BJ (cell line): Measurements from ENCODE around the gene CMTR1. TPM values are rescaled to one million over a fixed set of nuclear protein-coding genes. Genes with fewer than 3 reads are reported as not detected.
A peak's percentile ranks its signal among the peaks of the same experiment; 100 is the strongest.

Experiments used
- CTCF ChIA-PET: fragments of 350-600 bp; formaldehyde crosslinking; extraction: SDS; loops from one replicate; lab custom pipeline; 2021; ENCODE audit warnings: antibody characterized with exemption, inconsistent platforms; lab: Yijun Ruan, JAX
- POLR2A ChIA-PET: fragments of 300-600 bp; sonication (Branson Sonifier 250); formaldehyde crosslinking; extraction: SDS; loops from one replicate; lab custom pipeline; 2021; ENCODE audit warnings: antibody characterized with exemption; lab: Charles Lee
- DNase-seq: peaks from one replicate; pipeline ENCODE4 v3.0.0-alpha.2; 2011; ENCODE audit warnings: low read depth
- H3K27me3 ChIP-seq: 2 replicates; pipeline ENCODE4 v1.6.0; 2011; ENCODE audit warnings: low read length; ENCODE audit not compliant: control insufficient read depth, insufficient read depth
- H3K36me3 ChIP-seq: 2 replicates; pipeline ENCODE4 v1.5.1; 2011; ENCODE audit warnings: low read length; ENCODE audit not compliant: control insufficient read depth, insufficient read depth
- H3K4me3 ChIP-seq: 2 replicates; pipeline ENCODE4 v1.5.1; 2011; ENCODE audit warnings: low read depth, mild to moderate bottlenecking, control low read depth, low read length
- polyA plus RNA-seq: library from polyadenylated mRNA; depleted of rRNA; stranded (reverse); fragments of >200 nt; gene quantifications from 2 replicates; pipeline ENCODE4 v1.2.3, GENCODE V29; 2011
- TF ChIP-seq, protein P1 (sequence below): IDR thresholded peaks from 2 replicates; pipeline ENCODE4 v1.5.1; 2011; ENCODE audit warnings: low read depth, mild to moderate bottlenecking, control low read depth, inconsistent platforms, low read length, moderate library complexity; ENCODE audit not compliant: insufficient read depth

The CMTR1 gene
- polyA plus RNA-seq, 1 experiment: 25.2 TPM

- no peak for DNase-seq
- TF ChIP-seq, protein P1, sequence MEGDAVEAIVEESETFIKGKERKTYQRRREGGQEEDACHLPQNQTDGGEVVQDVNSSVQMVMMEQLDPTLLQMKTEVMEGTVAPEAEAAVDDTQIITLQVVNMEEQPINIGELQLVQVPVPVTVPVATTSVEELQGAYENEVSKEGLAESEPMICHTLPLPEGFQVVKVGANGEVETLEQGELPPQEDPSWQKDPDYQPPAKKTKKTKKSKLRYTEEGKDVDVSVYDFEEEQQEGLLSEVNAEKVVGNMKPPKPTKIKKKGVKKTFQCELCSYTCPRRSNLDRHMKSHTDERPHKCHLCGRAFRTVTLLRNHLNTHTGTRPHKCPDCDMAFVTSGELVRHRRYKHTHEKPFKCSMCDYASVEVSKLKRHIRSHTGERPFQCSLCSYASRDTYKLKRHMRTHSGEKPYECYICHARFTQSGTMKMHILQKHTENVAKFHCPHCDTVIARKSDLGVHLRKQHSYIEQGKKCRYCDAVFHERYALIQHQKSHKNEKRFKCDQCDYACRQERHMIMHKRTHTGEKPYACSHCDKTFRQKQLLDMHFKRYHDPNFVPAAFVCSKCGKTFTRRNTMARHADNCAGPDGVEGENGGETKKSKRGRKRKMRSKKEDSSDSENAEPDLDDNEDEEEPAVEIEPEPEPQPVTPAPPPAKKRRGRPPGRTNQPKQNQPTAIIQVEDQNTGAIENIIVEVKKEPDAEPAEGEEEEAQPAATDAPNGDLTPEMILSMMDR: no peak
- POLR2A ChIA-PET: no interaction called here
- H3K4me3 ChIP-seq: no peak overlapping the region
- no peaks in the 10 kb centered on the region for H3K36me3 ChIP-seq
- CTCF ChIA-PET: no interaction called here
- H3K27me3 ChIP-seq: 0 out of 2 replicates have a peak, but pooled peaks cover 2% of the 10 kb centered on the region
These were observed 6.7 kb upstream of the CMTR1 start for GRCh38 chr6:37426058-37426944.

DNA sequence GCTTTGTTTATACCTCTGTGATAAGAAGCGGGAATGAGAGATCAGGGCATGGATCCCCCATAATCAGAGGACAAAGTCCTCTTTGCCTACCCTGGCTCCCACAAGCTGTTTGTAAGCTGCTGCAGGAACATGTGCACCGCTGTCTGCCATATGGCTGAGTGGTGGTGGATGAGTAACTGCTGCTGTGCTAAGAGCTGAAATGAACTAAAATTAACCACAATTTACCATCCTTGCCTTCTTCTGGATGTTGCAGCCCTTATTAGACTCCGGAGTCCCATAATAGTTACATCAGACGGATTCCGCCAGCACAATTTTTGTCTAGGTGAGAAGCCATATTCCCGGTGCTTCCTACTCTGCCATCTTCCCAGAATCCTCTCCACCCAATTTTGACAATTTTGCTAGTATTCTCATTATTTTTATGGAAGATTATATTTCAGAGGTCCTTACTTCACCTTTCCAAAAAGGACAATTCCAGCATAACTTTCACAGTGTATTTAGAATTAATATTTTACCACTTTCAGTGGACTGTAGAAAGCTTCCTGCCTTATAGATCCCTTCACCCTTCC lies 6.0 kb upstream of the CMTR1 start:
- Histone ChIP-seq H3K4me3 (no peak overlapping the region), H3K36me3 (no peaks in the 10 kb centered on the region), H3K27me3 (0 out of 2 replicates have a peak, but pooled peaks cover 2% of the 10 kb centered on the region)
- ChIA-PET CTCF (interaction anchor here (1.1 kb wide), 1 partner anchor 62 kb away, joined by 3 read pairs; no protein-coding TSS in a partner anchor), POLR2A (interaction anchor here (0.5 kb wide), 1 partner anchor 73 kb away, joined by 5 read pairs; no protein-coding TSS in a partner anchor)
- no peak for DNase-seq
- TF ChIP-seq, protein P1: no peak

- no peak for DNase-seq
- POLR2A ChIA-PET: no interaction called here
- 0 out of 2 replicates have a peak, but pooled peaks cover 2% of the 10 kb centered on the region for H3K27me3 ChIP-seq
- H3K4me3 ChIP-seq: no peak overlapping the region
- TF ChIP-seq, protein P1: no peak
- CTCF ChIA-PET: no interaction called here
- no peaks in the 10 kb centered on the region for H3K36me3 ChIP-seq
These were observed 3.7 kb upstream of the CMTR1 start for GRCh38 chr6:37429352-37429750.

DNA sequence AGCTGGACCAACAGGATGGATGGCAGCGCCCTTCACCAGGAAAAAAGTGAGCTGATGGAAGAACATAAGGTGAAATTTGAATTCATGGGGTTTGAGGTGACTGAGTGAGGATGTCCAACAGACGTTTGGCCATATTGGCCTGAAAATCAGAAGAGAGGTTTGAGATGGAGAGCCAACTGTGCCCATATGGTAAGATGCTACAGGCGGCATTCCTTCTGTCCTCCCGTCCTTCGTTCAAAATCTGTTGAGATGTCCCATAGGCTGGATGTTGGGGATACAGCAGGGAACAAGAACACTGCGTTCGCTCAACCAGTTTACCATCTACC lies 468 bp upstream of the CMTR1 start:
- POLR2A ChIA-PET: interaction anchor here (0.6 kb wide), 1 partner anchor 190 kb away, joined by 3 read pairs; no protein-coding TSS in a partner anchor
- TF ChIP-seq, protein P1: no peak
- DNase-seq: no peak

DNA sequence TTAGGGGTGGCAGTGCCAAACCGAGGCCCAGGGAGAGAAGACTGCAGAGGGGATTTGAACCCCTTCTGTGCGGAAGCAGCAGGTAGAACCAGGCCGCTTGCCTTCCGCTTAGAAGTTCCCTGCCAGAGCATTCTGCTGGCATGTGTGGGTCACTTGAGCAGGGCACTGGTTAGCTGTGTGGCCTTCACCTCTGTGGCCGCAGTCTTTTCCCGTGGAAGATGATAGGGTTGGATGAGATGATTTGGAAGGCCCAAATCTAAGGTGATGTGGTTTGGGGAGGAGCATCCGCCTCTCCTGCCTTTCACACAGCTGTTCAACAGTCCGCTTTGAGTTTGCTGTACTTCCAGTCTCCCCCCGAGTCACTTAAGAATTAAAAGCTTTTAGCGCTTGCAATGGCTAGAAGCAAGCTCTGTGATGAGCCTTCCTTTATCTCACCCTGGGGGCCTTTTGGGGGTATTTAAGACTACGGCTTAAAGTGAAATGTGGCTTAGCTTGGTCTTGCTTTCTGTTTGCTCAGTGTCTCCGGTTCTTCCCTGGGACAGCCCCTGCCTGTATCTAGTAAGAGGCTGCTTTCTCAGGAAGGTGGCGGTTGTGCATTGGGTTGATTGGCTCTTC lies 743 bp downstream of the CMTR1 start:
- peak overlapping the region; percentile 88 for H3K4me3 ChIP-seq
- ChIA-PET POLR2A (interaction anchor here (0.6 kb wide), 1 partner anchor 32 kb away, joined by 3 read pairs; no protein-coding TSS in a partner anchor), CTCF (interaction anchor here (1.1 kb wide), 2 partner anchors 8 to 10 kb away, joined by 3 to 4 read pairs; no protein-coding TSS in a partner anchor)
- peaks cover 5% of the 10 kb centered on the region for H3K36me3 ChIP-seq
- H3K27me3 ChIP-seq: no peaks in the 10 kb centered on the region
- no peak for DNase-seq
- TF ChIP-seq, protein P1: no peak

More for the DNA sequence above, 468 bp upstream of the CMTR1 start:
- H3K27me3 ChIP-seq: no peaks in the 10 kb centered on the region
- CTCF ChIA-PET: no interaction called here
- H3K36me3 ChIP-seq: peaks cover 5% of the 10 kb centered on the region; the same call in 1 of the 2 replicates
- H3K4me3 ChIP-seq: peak overlapping the region; percentile 88
